Activated naive CD4-positive, alpha-beta T cell treated with anti-CD3 and anti-CD28 coated beads, Interleukin-2, amount 10 ng/mL, durations not matched to agents 7 days and 5 days (primary cell): ENCODE measurements around the gene ABHD2.
"Not testable (repeated sequence)": the region's sequence is repeated elsewhere in the genome, so short reads cannot be mapped to it uniquely, and the experiment has no call there.

Source experiments
- CTCF ChIA-PET: fragments of 350-600 bp; sonication (Branson Sonifier 250); formaldehyde crosslinking; loops from one replicate; lab custom pipeline; 2021; ENCODE audit warnings: antibody characterized with exemption; lab: Charles Lee
- DNase-seq: peaks from one replicate; pipeline ENCODE4 v3.0.0-alpha.2; 2020
- H3K27ac Mint-ChIP-seq: one replicate; pipeline ENCODE4 v1.8.0; 2021; ENCODE audit warnings: mild to moderate bottlenecking, moderate library complexity, mixed read lengths
- H3K27me3 Mint-ChIP-seq: one replicate; pipeline ENCODE4 v1.8.0; 2021; ENCODE audit warnings: mild to moderate bottlenecking, mixed read lengths
- H3K36me3 Mint-ChIP-seq: one replicate; pipeline ENCODE4 v1.8.0; 2021; ENCODE audit warnings: mixed read lengths
- H3K4me1 Mint-ChIP-seq: one replicate; pipeline ENCODE4 v1.8.0; 2021; ENCODE audit warnings: mixed read lengths
- H3K4me3 Mint-ChIP-seq: one replicate; pipeline ENCODE4 v1.8.0; 2021; ENCODE audit warnings: mild to moderate bottlenecking, moderate library complexity, mixed read lengths
- H3K9me3 Mint-ChIP-seq: one replicate; pipeline ENCODE4 v1.8.0; 2021; ENCODE audit warnings: mixed read lengths

Gene ABHD2

GRCh38 chr15:89125088-89125826 lies 37.0 kb downstream of the ABHD2 start:
- Mint-ChIP-seq H3K4me1 (peaks cover 2% of the 10 kb centered on the region), H3K4me3 (no peak overlapping the region), H3K9me3 (no peaks in the 10 kb centered on the region), H3K27ac (peak overlapping the region; percentile 11), H3K36me3 (peaks cover 31% of the 10 kb centered on the region), H3K27me3 (no peaks in the 10 kb centered on the region)
- CTCF ChIA-PET, result interaction anchor here (8.6 kb wide), 1 partner anchor 66 kb away, joined by 101 read pairs; no protein-coding TSS in a partner anchor
- DNase-seq, result no peak

- no peak overlapping the region for H3K27ac Mint-ChIP-seq
- H3K27me3 Mint-ChIP-seq, result no peaks in the 10 kb centered on the region
- no peaks in the 10 kb centered on the region for H3K9me3 Mint-ChIP-seq
- CTCF ChIA-PET, result interaction anchor here (3.1 to 8.6 kb wide), 2 partner anchors 52 to 67 kb away, joined by 14 to 101 read pairs; no protein-coding TSS in a partner anchor
- DNase-seq, result no peak
- peaks cover 2% of the 10 kb centered on the region for H3K4me1 Mint-ChIP-seq
- no peak overlapping the region for H3K4me3 Mint-ChIP-seq
- peaks cover 30% of the 10 kb centered on the region for H3K36me3 Mint-ChIP-seq
These were observed 37.8 kb downstream of the ABHD2 start for GRCh38 chr15:89126009-89126408.

- Mint-ChIP-seq H3K4me1 (peaks cover 2% of the 10 kb centered on the region), H3K36me3 (peaks cover 25% of the 10 kb centered on the region), H3K9me3 (no peaks in the 10 kb centered on the region), H3K27me3 (no peaks in the 10 kb centered on the region), H3K27ac (no peak overlapping the region), H3K4me3 (no peak overlapping the region)
- CTCF ChIA-PET, result interaction anchor here (0.9 to 8.6 kb wide), 6 partner anchors 20 to 80 kb away, joined by 3 to 101 read pairs (median 4); no protein-coding TSS in a partner anchor
- DNase-seq, result no peak
These were observed 38.9 kb downstream of the ABHD2 start for GRCh38 chr15:89127054-89127702.

GRCh38 chr15:89128320-89129122 lies 40.3 kb downstream of the ABHD2 start:
- Mint-ChIP-seq H3K36me3 (peaks cover 23% of the 10 kb centered on the region), H3K27me3 (no peaks in the 10 kb centered on the region), H3K9me3 (no peaks in the 10 kb centered on the region), H3K4me3 (no peak overlapping the region), H3K27ac (no peak overlapping the region), H3K4me1 (peaks cover 11% of the 10 kb centered on the region)
- no peak for DNase-seq
- CTCF ChIA-PET, result interaction anchor here (0.6 to 8.6 kb wide), 15 partner anchors 9 to 233 kb away, joined by 3 to 101 read pairs (median 5); partner anchors contain the start of genes ABHD2 and HAPLN3

- H3K27ac Mint-ChIP-seq, result no peak overlapping the region
- no peak overlapping the region for H3K4me3 Mint-ChIP-seq
- CTCF ChIA-PET, result interaction anchor here (0.5 to 8.6 kb wide), 30 partner anchors 10 to 234 kb away, joined by 3 to 101 read pairs (median 4); partner anchors contain the start of genes ABHD2 and HAPLN3
- DNase-seq, result peak; percentile 71
- peaks cover 12% of the 10 kb centered on the region for H3K4me1 Mint-ChIP-seq
- H3K36me3 Mint-ChIP-seq, result peaks cover 17% of the 10 kb centered on the region
- H3K9me3 Mint-ChIP-seq, result no peaks in the 10 kb centered on the region
- no peaks in the 10 kb centered on the region for H3K27me3 Mint-ChIP-seq
These were observed 41.0 kb downstream of the ABHD2 start for GRCh38 chr15:89129123-89129815.

GRCh38 chr15:89129816-89130134 lies 41.5 kb downstream of the ABHD2 start:
- no peaks in the 10 kb centered on the region for H3K9me3 Mint-ChIP-seq
- H3K27ac Mint-ChIP-seq, result no peak overlapping the region
- H3K4me1 Mint-ChIP-seq, result peaks cover 12% of the 10 kb centered on the region
- H3K4me3 Mint-ChIP-seq, result no peak overlapping the region
- DNase-seq, result no peak
- CTCF ChIA-PET, result interaction anchor here (0.6 to 8.6 kb wide), 23 partner anchors 9 to 235 kb away, joined by 3 to 101 read pairs (median 5); partner anchors contain the start of genes ABHD2 and HAPLN3
- no peaks in the 10 kb centered on the region for H3K27me3 Mint-ChIP-seq
- peaks cover 15% of the 10 kb centered on the region for H3K36me3 Mint-ChIP-seq

GRCh38 chr15:89130201-89130600 lies 41.9 kb downstream of the ABHD2 start:
- peaks cover 12% of the 10 kb centered on the region for H3K4me1 Mint-ChIP-seq
- peaks cover 15% of the 10 kb centered on the region for H3K36me3 Mint-ChIP-seq
- DNase-seq, result no peak
- H3K27me3 Mint-ChIP-seq, result no peaks in the 10 kb centered on the region
- H3K4me3 Mint-ChIP-seq, result no peak overlapping the region
- CTCF ChIA-PET, result interaction anchor here (0.6 to 8.6 kb wide), 22 partner anchors 9 to 235 kb away, joined by 3 to 101 read pairs (median 4); partner anchors contain the start of genes ABHD2 and HAPLN3
- no peak overlapping the region for H3K27ac Mint-ChIP-seq
- H3K9me3 Mint-ChIP-seq, result no peaks in the 10 kb centered on the region

- Mint-ChIP-seq H3K9me3 (no peaks in the 10 kb centered on the region), H3K4me3 (no peak overlapping the region), H3K27ac (no peak overlapping the region), H3K36me3 (peaks cover 14% of the 10 kb centered on the region), H3K27me3 (no peaks in the 10 kb centered on the region), H3K4me1 (peaks cover 23% of the 10 kb centered on the region)
- CTCF ChIA-PET, result interaction anchor here (1.2 to 8.6 kb wide), 6 partner anchors 15 to 72 kb away, joined by 3 to 101 read pairs (median 3); no protein-coding TSS in a partner anchor
- DNase-seq, result no peak
These were observed 43.5 kb downstream of the ABHD2 start for GRCh38 chr15:89131731-89132130.

GRCh38 chr15:89132611-89133507 lies 44.6 kb downstream of the ABHD2 start:
- peaks cover 20% of the 10 kb centered on the region for H3K36me3 Mint-ChIP-seq
- no peaks in the 10 kb centered on the region for H3K9me3 Mint-ChIP-seq
- H3K4me1 Mint-ChIP-seq, result peaks cover 31% of the 10 kb centered on the region
- no peak for DNase-seq
- no peaks in the 10 kb centered on the region for H3K27me3 Mint-ChIP-seq
- H3K27ac Mint-ChIP-seq, result peak overlapping the region; percentile 4
- no peak overlapping the region for H3K4me3 Mint-ChIP-seq
- CTCF ChIA-PET, result interaction anchor here (0.6 to 8.6 kb wide), 9 partner anchors 13 to 228 kb away, joined by 3 to 101 read pairs (median 4); no protein-coding TSS in a partner anchor

- H3K9me3 Mint-ChIP-seq, H3K27me3 Mint-ChIP-seq, CTCF ChIA-PET, H3K4me3 Mint-ChIP-seq, H3K27ac Mint-ChIP-seq, DNase-seq: not testable (repeated sequence)
- H3K36me3 Mint-ChIP-seq, result peaks cover 21% of the 10 kb centered on the region
- H3K4me1 Mint-ChIP-seq, result peaks cover 34% of the 10 kb centered on the region
These were observed 47.3 kb downstream of the ABHD2 start for GRCh38 chr15:89135387-89136077.

- Mint-ChIP-seq H3K27me3 (no peaks in the 10 kb centered on the region), H3K9me3 (no peaks in the 10 kb centered on the region), H3K27ac (no peak overlapping the region), H3K4me1 (peaks cover 36% of the 10 kb centered on the region), H3K4me3 (no peak overlapping the region), H3K36me3 (peaks cover 17% of the 10 kb centered on the region)
- no peak for DNase-seq
- CTCF ChIA-PET, result interaction anchor here (1.0 kb wide), 1 partner anchor 35 kb away, joined by 5 read pairs; no protein-coding TSS in a partner anchor
These were observed 48.0 kb downstream of the ABHD2 start for GRCh38 chr15:89136078-89136806.
